Measurements from ENCODE around the gene CPAMD8.

CPAMD8 gene

DNA sequence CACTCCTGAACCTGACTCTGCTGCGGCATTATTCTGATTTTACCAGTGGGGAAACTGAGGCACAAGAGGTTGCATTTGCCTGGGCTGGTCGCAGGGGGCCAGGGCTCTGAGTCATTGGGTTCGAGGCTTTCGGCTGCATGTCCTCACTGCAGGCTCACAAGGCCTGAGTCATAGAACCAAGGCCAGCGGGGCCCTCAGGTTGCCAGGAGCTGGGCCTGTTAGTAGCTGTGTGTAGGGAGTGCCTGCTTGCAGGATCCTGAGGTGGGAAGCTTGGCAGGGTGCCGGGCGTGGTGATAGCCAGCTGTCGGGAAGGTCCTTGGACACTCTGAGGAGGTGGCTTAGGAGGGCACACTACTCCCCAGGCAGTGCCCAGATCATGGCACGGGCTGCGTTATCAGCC lies 159.4 kb downstream of the CPAMD8 start:
- DNase-seq, result no peak

DNA sequence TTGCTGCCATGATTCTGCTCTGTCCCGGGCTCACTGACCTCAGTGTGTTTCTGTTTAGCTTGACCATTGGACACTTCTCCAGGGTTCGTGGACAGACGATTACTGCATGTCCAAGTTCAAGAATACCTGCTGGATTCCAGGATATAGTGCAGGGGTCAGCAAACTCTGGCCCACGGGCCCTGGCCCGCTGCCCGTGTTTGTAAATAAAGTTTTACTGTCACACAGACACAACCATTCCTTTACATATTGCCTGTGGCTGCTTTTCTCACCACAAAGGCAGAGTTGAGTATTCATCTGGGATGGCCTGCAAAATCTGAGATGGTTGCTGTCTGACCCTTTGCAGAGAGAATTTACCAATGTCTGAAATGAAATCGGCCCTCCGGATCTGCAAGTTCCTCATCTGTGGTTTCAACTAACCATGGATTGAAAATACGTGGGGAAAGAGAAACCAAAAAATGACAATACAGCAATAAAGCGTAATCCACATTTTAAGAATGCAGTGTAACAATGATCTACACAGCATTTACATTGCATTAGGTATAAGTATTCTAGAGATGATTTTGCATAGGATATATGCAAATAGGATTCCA lies 163.7 kb downstream of the CPAMD8 start:
- no peak for DNase-seq

DNA sequence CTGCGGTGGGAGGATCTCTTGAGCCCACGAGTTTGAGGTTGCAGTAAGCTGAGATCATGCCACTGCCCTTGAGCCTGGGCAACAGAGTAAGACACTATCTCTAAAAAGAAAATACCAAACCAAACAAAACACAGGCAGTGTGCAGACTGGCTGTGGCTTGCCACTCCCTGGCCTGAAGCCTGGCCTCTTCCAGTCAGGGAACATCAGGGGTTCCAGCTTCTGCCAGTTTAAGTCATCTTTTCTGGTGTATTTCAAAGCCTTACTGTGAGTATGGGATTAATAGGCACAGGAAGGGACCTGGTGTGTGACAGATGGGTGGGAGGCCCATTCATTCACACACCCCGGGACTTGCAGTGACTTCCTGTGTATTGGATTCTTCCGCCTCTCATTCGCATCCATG lies 164.8 kb downstream of the CPAMD8 start:
- DNase-seq, result no peak

DNA sequence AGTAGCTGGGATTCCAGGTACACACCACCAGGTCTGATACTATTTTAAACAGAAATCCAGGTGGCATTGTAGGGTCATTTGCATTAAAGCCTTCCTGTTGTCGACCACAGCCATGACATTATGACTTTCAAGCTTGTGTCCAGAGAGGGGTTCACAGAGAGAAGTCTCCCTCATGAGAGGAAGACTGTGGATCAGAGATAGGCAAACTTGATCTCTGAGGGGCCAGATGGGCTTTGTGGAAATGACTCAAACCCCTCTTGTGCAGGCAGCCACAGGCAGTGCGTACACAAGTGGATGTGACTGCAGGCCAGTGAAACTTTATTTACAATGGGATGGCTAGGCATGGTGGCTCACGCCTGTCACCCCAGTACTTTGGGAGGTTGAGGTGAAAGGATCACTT lies 165.6 kb downstream of the CPAMD8 start:
- DNase-seq, result no peak

DNA sequence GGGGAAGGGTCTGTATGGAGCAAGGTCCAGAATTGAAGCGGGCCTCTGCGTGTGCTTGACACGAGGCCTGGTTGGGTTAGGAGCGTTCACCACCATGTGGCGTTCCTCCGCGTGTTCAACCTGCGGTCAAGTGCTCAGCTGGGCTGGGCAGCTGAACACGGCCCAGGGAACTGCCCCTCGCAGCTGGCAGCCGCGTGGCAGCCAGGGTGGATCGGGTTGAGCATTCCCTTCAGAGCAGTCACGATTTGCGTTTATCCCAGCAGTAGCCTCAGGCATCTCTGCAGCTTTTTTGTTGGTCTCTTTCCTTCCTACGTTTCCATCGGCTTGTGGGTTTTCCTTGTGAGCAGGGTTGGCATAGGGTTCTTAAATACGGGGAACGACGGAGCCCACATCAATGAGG lies 166.5 kb downstream of the CPAMD8 start:
- DNase-seq, result no peak

DNA sequence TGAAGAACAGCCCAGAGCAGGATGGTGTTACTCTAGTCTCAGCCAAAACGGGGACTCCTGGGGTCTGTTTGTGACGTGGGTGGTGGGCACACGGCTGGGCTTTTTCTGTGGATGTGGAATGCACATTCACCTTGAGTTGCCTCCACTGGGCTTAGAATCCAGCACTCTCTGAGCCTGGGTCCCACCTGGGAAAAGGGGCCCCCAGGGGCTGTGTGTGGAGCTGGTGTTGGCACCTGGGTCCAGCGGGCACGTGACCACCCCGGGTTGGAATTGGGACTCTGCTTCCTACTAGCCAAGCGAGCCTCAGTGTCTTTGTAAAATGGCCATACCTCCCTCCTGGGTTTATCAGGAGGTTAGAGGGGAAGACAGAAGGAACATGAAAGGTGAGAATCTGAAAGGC lies 167.0 kb downstream of the CPAMD8 start:
- DNase-seq, result no peak

DNA sequence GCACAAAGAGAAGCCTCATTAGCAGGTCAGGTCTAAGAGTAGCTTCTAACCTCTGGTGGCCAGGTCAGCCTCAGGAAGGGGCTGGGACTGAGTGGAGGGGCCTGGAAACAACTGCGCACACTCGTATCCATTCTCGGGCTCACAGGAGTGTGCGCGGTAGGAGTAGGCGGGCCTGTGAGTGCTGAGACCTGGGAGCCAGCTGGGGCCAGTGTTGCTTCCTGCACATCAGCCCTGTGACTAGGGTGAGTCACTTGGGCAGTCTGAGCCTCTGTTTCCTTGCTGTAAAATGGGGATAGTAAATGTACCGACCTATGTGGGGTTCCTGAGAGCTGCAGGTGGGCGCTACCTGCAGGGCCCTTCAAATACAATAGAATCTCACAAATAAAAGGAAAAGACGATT lies 170.5 kb downstream of the CPAMD8 start:
- no peak for DNase-seq

DNA sequence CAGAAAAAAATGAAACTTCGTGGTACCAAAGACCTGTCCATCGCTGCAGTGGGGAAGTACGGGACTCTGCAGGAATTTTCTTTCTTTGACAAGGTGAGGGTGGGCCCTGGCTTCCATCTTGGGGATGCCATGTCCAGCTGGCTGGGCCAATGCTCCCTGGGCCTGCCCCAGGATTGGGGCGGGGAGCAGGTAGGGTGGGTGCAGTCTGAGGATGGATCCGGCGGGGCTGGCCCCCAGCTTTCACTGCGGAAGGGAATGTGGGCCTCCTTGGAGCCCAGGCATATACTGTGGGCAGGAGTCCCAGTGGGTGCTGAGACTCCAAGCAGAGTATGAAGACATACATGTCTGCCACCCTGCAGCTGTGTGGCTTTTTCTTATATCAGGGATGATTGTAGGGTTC lies 173.5 kb downstream of the CPAMD8 start:
- no peak for DNase-seq

DNA sequence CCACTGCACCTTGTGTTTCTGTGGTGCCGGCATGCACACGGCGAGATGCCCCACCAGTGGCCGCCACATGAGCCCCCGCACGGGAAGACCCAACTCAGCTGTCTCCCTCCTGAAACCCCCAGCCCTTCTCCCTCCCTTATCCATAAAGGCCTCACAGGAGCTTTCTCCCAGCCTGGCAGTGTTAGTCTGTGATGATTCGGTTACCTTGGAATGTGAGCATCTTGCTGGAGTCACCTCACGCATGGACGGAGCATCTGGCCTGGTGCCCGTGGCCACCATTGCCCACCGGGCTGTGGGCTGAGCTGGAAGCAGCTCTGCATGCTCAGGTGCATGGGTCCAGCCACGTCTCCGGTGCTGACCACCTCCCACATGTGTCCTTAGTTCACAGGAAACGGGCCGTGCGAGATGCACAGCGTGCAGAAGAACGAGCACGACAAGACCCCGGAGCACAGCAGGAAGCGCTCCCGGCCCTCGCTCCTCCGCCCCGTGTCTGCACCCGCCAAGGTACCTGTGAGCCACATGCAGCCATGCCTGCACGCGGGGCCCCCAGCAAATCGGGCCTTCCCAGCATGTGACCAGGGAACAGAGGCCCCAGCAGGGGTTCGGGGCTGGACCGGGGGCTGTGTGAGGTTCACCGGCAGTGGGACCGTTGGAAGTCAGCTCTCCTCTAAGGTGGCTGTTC lies 175.4 kb downstream of the CPAMD8 start:
- DNase-seq, result no peak

DNA sequence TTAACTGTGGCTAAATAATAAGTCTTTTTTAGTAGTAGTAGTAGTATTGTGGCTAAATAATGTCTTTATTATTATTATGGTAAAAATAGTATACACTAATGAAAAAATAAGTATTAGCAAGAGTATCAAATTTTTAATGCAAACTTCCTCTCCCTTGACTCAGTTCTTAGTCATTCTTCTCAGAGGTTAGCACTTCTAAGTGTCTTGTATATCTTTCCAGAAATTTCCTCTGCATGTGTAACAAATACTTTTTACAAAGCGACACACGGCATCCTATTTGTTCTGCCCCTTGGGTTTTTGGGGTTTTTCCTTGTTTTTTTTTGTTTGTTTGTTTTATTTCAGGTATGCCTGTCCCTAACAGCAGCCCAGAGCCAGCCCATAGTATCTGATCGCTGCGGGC lies 176.5 kb downstream of the CPAMD8 start:
- no peak for DNase-seq

DNA sequence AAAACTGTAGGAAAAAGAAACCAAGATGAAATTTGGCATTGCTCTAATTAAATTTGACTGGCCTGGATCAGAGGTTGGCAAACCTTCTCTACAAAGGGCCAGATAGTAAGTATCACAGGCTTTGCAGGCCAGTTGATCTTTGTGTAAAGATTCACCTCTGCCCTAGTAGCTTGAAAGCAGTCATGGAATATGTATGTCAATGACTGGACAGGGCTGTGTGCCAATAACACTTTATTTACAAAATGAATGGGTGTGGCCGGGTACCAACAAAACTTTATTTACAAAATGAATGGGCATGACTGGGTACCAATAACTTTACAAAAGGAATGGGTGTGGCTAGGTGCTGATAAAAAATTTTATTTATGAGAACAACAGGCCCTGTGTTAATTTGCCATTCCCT lies 177.4 kb downstream of the CPAMD8 start:
- no peak for DNase-seq

DNA sequence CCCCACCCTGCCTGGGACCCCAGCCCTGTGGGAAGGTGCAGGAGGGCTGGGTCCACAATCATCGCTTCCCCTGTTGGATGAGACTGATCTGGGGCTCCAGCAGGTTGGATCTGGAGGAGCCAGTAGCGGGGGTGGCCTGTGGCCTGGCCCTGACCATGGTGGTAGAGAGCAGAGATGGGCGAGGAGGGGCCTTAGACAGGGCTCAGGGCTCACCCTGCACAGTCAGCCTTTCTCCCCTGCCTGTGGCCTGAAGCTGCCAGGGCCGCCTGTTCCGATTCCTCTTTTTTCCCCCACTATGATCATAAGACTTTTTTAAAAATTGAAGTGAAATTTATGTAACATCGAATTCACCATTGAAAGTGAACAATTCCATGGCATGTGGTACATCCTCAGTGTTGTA lies 179.2 kb downstream of the CPAMD8 start:
- no peak for DNase-seq

DNA sequence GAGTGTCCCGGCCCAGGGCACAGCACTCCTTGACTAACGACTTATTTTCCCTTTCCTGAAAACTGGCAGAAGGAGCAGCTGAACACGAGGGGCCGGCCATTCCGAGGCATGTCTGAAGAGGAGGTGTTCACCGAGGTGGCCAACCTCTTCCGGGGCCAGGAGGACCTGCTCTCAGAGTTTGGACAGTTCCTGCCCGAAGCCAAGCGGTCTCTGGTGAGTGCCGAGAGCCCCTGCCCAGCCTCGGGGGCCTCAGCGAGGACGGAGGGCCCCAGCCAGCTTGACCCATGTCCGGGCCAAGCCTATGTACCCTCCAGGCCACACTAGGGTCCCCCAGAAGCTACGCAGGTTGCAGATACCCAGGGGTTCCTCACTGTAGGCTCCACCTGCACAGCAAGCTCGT lies 179.7 kb downstream of the CPAMD8 start:
- no peak for DNase-seq
